A673 (cell line): Measurements from ENCODE around the gene STK10. TPM values are rescaled to one million over a fixed set of nuclear protein-coding genes. Genes with fewer than 3 reads are reported as not detected.

Source experiments
- BruUV-seq: library from RNA; stranded (reverse); fragments of 400-500 nt; replicated peaks from 2 replicates; lab custom pipeline; 2021; lab: Mats Ljungman, UMichigan
- CTCF ChIA-PET: fragments of 300-600 bp; sonication (Branson Sonifier 250); formaldehyde crosslinking; loops from one replicate; lab custom pipeline; 2022; ENCODE audit warnings: antibody characterized with exemption; lab: Charles Lee
- POLR2A ChIA-PET: fragments of 300-600 bp; sonication (Branson Sonifier 250); formaldehyde crosslinking; loops from one replicate; lab custom pipeline; 2022; ENCODE audit warnings: antibody characterized with exemption; ENCODE audit not compliant: low non-redundant PET; lab: Charles Lee
- DNase-seq: peaks from one replicate; pipeline ENCODE4 v3.0.0-alpha.2; 2015; ENCODE audit warnings: low spot score
- H3K27ac ChIP-seq: fragments of 200-600 bp; sonication (generic); 2 replicates; pipeline ENCODE4 v1.5.1; 2016; ENCODE audit warnings: mixed run types, low read depth, mild to moderate bottlenecking, mixed read lengths, antibody characterized with exemption, low read length; ENCODE audit not compliant: poor library complexity, severe bottlenecking
- H3K27me3 ChIP-seq: fragments of 200-600 bp; sonication (generic); replicated peaks from 2 replicates; pipeline ENCODE4 v1.6.1; 2017; ENCODE audit warnings: mixed run types, low read depth, mild to moderate bottlenecking, mixed read lengths, antibody characterized with exemption, low read length; ENCODE audit not compliant: insufficient read depth, poor library complexity
- H3K36me3 ChIP-seq: fragments of 200-600 bp; sonication (generic); 2 replicates; pipeline ENCODE4 v1.6.1; 2016; ENCODE audit warnings: mixed run types, mild to moderate bottlenecking, mixed read lengths, antibody characterized with exemption, low read length; ENCODE audit not compliant: insufficient read depth, poor library complexity, severe bottlenecking
- H3K4me1 ChIP-seq: fragments of 200-600 bp; sonication (generic); 2 replicates; pipeline ENCODE4 v1.6.1; 2017; ENCODE audit warnings: mixed run types, mild to moderate bottlenecking, mixed read lengths, antibody characterized with exemption, low read length; ENCODE audit not compliant: insufficient read depth, poor library complexity, severe bottlenecking
- H3K4me3 ChIP-seq: fragments of 200-600 bp; sonication (generic); 2 replicates; pipeline ENCODE4 v1.5.1; 2016; ENCODE audit warnings: low read depth, mixed run types, mild to moderate bottlenecking, mixed read lengths, low read length; ENCODE audit not compliant: poor library complexity, severe bottlenecking
- H3K9me3 ChIP-seq: fragments of 200-600 bp; sonication (generic); 2 replicates; pipeline ENCODE4 v1.6.1; 2016; ENCODE audit warnings: mixed run types, low read depth, mild to moderate bottlenecking, mixed read lengths, antibody characterized with exemption, low read length; ENCODE audit not compliant: poor library complexity, severe bottlenecking
- EZH2 ChIP-seq: fragments of 200-600 bp; sonication (generic); IDR thresholded peaks from 2 replicates; pipeline ENCODE4 v1.6.1; 2017; ENCODE audit warnings: borderline replicate concordance, low read depth, mild to moderate bottlenecking, mixed read lengths, antibody characterized with exemption, low read length; ENCODE audit not compliant: poor library complexity, severe bottlenecking
- intact Hi-C: fragments of 100-400 bp; cut with micrococcal nuclease; formaldehyde crosslinking; loops from one replicate; pipeline ENCODE4 v1.10.0; 2022; ENCODE audit not compliant: unreplicated experiment
- total RNA-seq: library from RNA; stranded (reverse); gene quantifications from 2 replicates; pipeline ENCODE4 v1.2.3, GENCODE V29; 2021
- TF ChIP-seq, protein P1 (sequence below): fragments of 300-800, 200-600 bp; sonication (generic); conservative IDR thresholded peaks from 2 replicates; pipeline ENCODE4 v1.5.1; 2017; ENCODE audit warnings: low read depth, mild to moderate bottlenecking, antibody characterized with exemption, low read length, moderate library complexity, mixed read lengths

STK10 gene
- total RNA-seq, 1 experiment from 2014 or later, result 3.8 TPM

GRCh38 chr5:172188893-172189692, 1.1 kb upstream of the STK10 start:
- H3K4me1 ChIP-seq, result no peaks in the 10 kb centered on the region
- H3K27ac ChIP-seq, result no peak overlapping the region
- H3K27me3 ChIP-seq, result no peaks in the 10 kb centered on the region
- H3K9me3 ChIP-seq, result no peaks in the 10 kb centered on the region
- ChIA-PET CTCF (no interaction called here), POLR2A (no interaction called here)
- no peaks in the 10 kb centered on the region for H3K36me3 ChIP-seq
- intact Hi-C loops, result loop anchor here (1.0 to 5.0 kb wide), 3 partner anchors 82 to 182 kb away; partner anchors contain the start of genes FBXW11 and UBTD2
- peak overlapping the region; percentile 79 for H3K4me3 ChIP-seq
- DNase-seq, result no peak
- TF ChIP-seq, protein P1, sequence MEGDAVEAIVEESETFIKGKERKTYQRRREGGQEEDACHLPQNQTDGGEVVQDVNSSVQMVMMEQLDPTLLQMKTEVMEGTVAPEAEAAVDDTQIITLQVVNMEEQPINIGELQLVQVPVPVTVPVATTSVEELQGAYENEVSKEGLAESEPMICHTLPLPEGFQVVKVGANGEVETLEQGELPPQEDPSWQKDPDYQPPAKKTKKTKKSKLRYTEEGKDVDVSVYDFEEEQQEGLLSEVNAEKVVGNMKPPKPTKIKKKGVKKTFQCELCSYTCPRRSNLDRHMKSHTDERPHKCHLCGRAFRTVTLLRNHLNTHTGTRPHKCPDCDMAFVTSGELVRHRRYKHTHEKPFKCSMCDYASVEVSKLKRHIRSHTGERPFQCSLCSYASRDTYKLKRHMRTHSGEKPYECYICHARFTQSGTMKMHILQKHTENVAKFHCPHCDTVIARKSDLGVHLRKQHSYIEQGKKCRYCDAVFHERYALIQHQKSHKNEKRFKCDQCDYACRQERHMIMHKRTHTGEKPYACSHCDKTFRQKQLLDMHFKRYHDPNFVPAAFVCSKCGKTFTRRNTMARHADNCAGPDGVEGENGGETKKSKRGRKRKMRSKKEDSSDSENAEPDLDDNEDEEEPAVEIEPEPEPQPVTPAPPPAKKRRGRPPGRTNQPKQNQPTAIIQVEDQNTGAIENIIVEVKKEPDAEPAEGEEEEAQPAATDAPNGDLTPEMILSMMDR, result 0 out of 2 replicates have a peak, but pooled peaks have one; percentile 2
- no peak for TF ChIP-seq EZH2
- BruUV-seq, result no TSS peak

DNA sequence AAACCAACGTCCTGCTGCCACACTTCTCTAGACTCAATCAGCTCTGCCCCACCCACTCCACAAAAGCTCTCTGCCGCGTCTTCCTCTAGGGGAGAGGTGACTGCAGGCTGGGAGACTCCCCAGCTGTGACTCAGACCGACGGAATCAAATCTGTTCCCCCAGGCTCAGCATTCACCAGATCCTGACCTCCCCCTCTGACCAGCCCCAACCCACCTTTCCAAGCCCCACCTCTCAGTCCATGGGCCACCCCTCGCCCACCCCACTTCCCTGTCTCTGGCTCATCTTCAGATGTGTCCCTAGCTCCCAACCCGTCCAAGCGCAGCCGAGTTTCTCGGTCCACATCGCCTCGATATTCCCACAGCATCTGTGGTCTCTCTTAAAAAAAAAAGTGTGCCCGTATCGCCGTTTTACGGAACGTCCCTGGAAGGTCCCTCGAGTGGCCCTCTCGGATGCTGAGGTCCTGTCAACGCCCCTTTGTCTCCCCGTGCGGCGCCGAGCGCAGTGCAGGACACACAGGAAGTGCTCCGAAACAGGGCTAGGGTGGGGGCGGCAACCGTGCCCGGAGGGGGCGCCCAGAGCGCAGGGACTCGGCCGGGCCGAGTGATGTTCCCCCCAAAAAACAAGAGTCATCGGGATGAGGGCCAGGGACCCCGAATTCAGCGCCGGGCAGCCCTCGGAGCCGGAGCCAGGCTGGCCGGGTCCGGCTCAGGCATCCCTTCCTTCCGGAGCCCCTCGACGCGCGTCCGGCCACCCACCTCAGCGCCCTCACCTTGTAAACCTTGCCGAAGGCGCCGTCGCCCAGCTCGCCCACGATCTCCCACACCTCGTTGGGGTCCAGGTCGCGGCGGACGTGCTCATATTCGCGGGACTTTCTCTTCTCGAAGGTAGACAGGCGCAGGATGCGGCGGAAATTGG, 649 bp downstream of the STK10 start:
- H3K27me3 ChIP-seq, result no peaks in the 10 kb centered on the region
- no peaks in the 10 kb centered on the region for H3K9me3 ChIP-seq
- peak overlapping the region; percentile 79 for H3K4me3 ChIP-seq
- no peak overlapping the region for H3K27ac ChIP-seq
- ChIA-PET POLR2A (no interaction called here), CTCF (interaction anchor here (0.7 to 1.0 kb wide), 2 partner anchors 96 to 263 kb away, joined by 3 read pairs; partner anchors contain the start of gene UBTD2)
- no TSS peak for BruUV-seq
- TF ChIP-seq, protein P1, result no peak
- no peak for TF ChIP-seq EZH2
- DNase-seq, result peak; percentile 23
- intact Hi-C loops, result loop anchor here (1.0 to 5.0 kb wide), 3 partner anchors 80 to 180 kb away; partner anchors contain the start of genes FBXW11 and UBTD2
- H3K4me1 ChIP-seq, result no peaks in the 10 kb centered on the region
- no peaks in the 10 kb centered on the region for H3K36me3 ChIP-seq

- no TSS peak for BruUV-seq
- no peaks in the 10 kb centered on the region for H3K36me3 ChIP-seq
- ChIA-PET CTCF (interaction anchor here (0.8 kb wide), 1 partner anchor 127 kb away, joined by 3 read pairs; no protein-coding TSS in a partner anchor), POLR2A (no interaction called here)
- H3K9me3 ChIP-seq, result no peaks in the 10 kb centered on the region
- no peak overlapping the region for H3K27ac ChIP-seq
- intact Hi-C loops, result loop anchor here (5.0 kb wide), 2 partner anchors 96 to 179 kb away; partner anchors contain the start of genes FBXW11 and UBTD2
- DNase-seq, result no peak
- no peaks in the 10 kb centered on the region for H3K27me3 ChIP-seq
- H3K4me1 ChIP-seq, result no peaks in the 10 kb centered on the region
- H3K4me3 ChIP-seq, result no peak overlapping the region
- TF ChIP-seq, protein P1, result no peak
- TF ChIP-seq EZH2, result no peak
Measured at GRCh38 chr5:172186114-172186695, 1.8 kb downstream of the STK10 start.
